Hematopoietic multipotent progenitor cell treated with erythropoietin and hydrocortisone succinate and interleukin-3 and kit ligand, for 8 days (in vitro differentiated cells): Measurements from ENCODE around the gene TTC23L.
A peak's percentile ranks its signal among the peaks of the same experiment; 100 is the strongest.

Experiments used
- DNase-seq: peaks from one replicate; pipeline ENCODE4 v3.0.0-alpha.2; 2015

The TTC23L gene

GRCh38 chr5:34924462-34924765 is 85.5 kb downstream of the TTC23L start:
- no peak for DNase-seq

GRCh38 chr5:34926318-34926888 is 87.4 kb downstream of the TTC23L start:
- no peak for DNase-seq

GRCh38 chr5:34927785-34928184 is 88.8 kb downstream of the TTC23L start:
- no peak for DNase-seq

- DNase-seq = no peak
Measured at GRCh38 chr5:34928267-34928666, 89.3 kb downstream of the TTC23L start.

- DNase-seq = peak; percentile 96
Measured at GRCh38 chr5:34929134-34929719, 90.3 kb downstream of the TTC23L start, which contains the start of gene DNAJC21. DNAJC21 (plus strand) TSS chr5:34929559; CDS start chr5:34929820, 261 bp downstream.

GRCh38 chr5:34929720-34930461 is 90.9 kb downstream of the TTC23L start:
- DNase-seq = peak; percentile 85

- DNase-seq = peak; percentile 26
Measured at GRCh38 chr5:34930462-34930844, 91.5 kb downstream of the TTC23L start.

GRCh38 chr5:34930870-34931269 is 91.9 kb downstream of the TTC23L start:
- no peak for DNase-seq

- DNase-seq = no peak
Measured at GRCh38 chr5:34932947-34933346, 94.0 kb downstream of the TTC23L start.

- DNase-seq = no peak
Measured at GRCh38 chr5:34941936-34942335, 103.0 kb downstream of the TTC23L start.

- no peak for DNase-seq
Measured at GRCh38 chr5:34944044-34944443, 105.1 kb downstream of the TTC23L start.

GRCh38 chr5:34944460-34945047 is 105.6 kb downstream of the TTC23L start:
- no peak for DNase-seq
